Measurements from ENCODE around the gene SP100.

The SP100 gene

GRCh38 chr2:230525682-230526081 is 109.7 kb downstream of the SP100 start:
- H3K27ac ChIP-seq = no peak overlapping the region
- no peak for TF ChIP-seq CTCF (conservative IDR thresholded peaks at IDR 0.05)

DNA sequence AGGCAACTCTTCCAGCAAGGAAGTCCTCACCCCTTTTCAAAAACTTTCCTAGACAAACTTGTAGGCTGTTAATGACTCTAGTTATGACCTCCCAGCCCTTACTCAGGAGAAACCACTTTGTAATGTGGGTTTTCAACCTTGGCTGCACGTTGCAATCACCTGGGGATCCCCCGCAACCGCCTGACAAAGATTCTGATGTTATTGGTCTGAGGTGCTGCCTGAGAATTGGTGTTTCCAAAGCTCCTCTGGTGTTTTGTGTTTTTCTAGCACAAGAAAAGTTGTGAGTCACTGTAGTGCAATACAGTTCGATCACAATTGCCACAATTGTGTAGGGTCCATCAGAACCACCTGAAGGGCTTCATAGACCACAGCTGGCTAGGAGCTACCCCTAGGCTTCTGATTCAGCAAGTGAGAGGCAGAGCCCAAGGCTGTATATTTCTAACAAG is 121.6 kb downstream of the SP100 start:
- H3K27ac ChIP-seq = no peak overlapping the region
- no peak for TF ChIP-seq CTCF (conservative IDR thresholded peaks at IDR 0.05)

GRCh38 chr2:230540332-230540731 is 124.3 kb downstream of the SP100 start:
- H3K27ac ChIP-seq = no peak overlapping the region
- no peak for TF ChIP-seq CTCF (conservative IDR thresholded peaks at IDR 0.05)

DNA sequence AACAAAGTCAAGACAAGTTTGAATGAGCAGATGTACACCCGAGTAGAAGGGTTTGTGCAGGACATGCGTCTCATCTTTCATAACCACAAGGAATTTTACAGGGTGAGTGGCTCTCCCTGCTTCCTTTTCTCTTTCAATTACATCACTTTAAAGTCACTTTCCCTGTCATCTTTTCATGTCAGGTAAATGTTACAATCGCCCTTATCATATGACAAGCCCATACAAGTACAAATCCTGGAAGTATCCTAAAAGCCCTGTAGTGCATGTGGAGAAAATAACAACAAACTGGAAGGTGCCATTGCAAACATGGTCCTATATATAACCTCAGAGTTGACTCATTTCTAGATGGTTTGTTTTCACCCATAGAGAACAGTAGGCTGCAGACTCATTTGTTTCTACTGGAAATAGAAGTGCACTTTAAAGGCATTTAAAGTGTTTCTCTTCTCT is 126.0 kb downstream of the SP100 start:
- peak overlapping the region; percentile 53 for H3K27ac ChIP-seq
- no peak for TF ChIP-seq CTCF (conservative IDR thresholded peaks at IDR 0.05)

DNA sequence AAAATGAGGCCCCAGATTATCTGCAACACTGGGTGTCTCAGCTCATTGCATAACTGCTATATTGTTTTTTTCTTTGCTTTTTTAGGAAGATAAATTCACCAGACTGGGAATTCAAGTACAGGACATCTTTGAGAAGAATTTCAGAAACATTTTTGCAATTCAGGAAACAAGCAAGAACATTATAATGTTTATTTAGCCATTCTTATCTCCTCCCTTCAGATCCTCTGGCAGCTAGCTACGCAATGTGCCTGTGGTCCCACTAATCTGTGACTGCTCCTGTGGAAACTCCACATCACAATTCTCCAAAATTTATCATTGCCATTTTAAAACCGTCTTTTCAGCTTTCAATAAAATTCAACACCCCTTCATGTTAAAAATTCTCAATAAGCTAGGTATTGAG is 126.8 kb downstream of the SP100 start:
- no peak for TF ChIP-seq CTCF (conservative IDR thresholded peaks at IDR 0.05)
- peak overlapping the region; percentile 53 for H3K27ac ChIP-seq

DNA sequence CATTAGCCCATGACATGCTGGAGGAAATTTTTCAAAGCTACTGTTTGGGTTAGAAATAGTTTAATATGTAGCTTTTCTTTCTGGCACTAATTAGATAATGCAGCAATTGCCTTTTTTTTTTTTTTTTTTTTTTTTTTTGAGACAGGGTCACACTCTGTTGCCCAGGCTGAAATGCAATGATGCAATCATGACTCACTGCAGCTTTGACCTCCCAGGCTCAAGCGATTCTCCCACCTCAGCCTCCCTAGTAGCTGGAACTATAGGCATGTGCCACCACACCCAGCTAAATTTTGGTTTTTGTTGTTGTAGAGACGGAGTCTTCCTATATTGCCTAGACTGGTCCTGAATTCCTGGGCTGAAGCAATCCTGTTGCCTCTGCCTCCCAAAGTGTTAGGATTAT is 136.2 kb downstream of the SP100 start:
- no peak for TF ChIP-seq CTCF (conservative IDR thresholded peaks at IDR 0.05)
- H3K27ac ChIP-seq = no peak overlapping the region

DNA sequence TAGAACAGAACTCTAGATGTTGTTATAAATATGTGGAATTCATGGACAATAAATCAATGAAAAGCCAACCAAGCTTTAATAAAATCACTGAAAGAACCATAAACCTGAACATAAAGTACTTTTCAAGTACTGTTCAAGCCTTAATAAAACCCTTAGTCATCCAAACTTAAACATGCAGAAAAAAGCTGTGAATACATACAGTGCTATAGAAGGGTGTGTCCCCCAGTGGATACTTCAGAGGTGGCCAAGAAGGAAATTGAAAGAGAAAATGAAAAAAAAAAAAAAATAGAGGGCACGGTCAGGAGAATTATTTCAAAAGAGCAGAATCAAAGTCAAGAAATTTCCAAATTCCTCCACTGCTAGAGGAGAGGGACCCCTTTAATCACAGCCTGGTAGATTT is 141.1 kb downstream of the SP100 start:
- no peak for TF ChIP-seq CTCF (conservative IDR thresholded peaks at IDR 0.05)
- H3K27ac ChIP-seq = no peak overlapping the region

All from VCaP (cell line).